Stimulated activated CD8-positive, alpha-beta memory T cell treated with anti-CD3 and anti-CD28 coated beads, Interleukin-4, amount 100 ng/mL, for 1 hour (primary cell): ENCODE data around the gene HDAC4.

ENCODE experiments used
- DNase-seq, 2 donors: peaks; one replicate each; pipeline ENCODE4 v3.0.0-alpha.2; 2020; ENCODE audit warnings: low read depth in 2 of 2, low spot score in 1 of 2

Gene HDAC4

DNA sequence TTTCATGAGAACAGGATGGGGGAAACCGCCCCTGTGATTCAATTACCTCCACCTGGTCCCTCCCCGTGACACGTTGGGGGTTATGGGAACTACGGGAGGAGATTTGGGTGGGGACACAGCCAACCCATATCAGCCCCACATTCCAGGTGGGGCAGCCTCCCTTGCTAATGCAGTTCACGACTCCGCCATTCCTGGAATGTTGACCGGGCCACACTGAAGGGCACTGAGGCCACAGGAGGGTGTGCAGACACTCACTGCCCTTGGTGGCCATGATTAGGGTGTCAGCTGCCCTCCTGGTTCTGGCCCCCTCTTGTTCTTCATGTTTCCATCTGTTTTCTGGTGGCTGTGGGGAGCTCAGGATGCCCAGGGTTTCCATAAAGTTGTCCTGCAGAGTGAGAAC is 376.6 kb downstream of the HDAC4 start:
- DNase-seq, result no peak

- DNase-seq, result no peak
Measured at GRCh38 chr2:239022437-239023260, 378.2 kb downstream of the HDAC4 start.

DNA sequence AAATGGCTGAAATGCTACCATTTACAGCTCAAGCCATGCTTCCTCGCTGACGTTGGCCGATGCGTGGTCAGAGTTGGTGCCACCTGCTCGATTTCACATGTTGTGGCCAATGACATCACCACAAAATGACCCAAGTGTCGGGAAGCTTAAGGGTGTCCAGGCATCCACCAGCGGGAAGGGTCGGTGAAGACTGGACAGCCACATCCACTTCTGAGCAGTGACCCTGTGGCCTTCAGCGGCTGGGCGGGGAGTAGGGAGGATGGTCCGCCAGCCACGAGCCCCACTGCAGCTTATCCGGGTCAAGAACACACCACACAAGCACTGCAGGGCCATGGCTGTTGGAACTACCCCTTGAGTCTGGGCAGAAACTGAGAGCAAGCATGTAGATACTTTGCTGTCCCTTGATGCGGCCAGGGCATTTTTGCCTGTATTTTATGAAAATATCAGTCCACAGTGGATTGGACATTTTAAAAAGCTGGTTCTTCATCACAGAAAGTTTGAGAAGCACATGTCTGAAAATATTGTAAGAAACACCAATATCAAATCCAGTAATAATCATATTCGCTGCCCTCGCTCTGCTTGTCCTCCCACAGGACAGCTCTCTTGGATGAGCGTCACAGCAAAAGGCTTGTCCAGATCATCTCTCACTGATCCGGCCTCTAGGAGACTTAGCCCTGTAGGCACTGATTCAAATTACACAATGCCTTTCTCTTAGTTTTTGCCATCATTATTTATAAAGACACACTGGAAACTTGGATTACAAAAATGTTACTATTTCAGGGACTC is 379.0 kb downstream of the HDAC4 start:
- no peak for DNase-seq

DNA sequence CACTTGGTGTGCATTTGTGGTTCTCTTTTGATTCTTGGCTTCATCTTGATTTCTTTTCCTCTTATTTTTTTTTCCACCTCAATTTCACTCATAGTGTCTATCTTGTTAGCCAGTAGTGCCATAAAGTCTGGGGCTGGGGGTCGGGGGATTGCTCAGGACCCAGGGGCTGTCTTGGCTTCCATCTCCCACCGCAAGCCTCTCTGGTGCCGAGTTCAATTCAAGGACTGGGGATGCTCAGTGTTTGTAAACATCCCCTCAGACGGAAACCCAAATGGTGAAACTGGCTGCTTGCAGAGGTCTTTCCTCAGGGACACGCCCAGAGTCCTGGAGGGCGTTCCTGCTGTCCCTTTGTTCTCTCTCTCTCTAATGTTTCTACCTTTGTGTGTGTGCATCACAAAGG is 379.6 kb downstream of the HDAC4 start:
- no peak for DNase-seq

GRCh38 chr2:239020541-239021041 is 380.2 kb downstream of the HDAC4 start:
- DNase-seq, result no peak

DNA sequence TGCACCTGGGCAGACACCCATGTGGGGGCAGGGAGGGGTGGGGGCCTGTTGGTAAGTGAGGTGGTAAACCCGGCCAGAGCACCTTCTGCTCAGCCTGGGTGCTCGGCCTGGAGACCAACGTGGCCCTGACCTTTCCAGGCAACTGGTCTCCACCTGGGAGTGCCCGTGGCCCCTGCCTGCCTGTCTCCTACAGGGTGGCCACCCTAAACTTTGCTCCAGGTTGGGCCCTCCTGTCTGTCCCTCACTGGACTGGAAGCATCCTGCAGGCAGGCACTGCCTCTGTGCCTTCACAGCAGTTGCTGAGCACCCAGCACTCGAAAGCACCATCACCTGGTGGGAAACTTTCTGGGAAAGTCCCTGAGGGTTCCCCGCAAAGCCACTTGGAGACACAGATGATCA is 381.6 kb downstream of the HDAC4 start:
- no peak for DNase-seq

DNA sequence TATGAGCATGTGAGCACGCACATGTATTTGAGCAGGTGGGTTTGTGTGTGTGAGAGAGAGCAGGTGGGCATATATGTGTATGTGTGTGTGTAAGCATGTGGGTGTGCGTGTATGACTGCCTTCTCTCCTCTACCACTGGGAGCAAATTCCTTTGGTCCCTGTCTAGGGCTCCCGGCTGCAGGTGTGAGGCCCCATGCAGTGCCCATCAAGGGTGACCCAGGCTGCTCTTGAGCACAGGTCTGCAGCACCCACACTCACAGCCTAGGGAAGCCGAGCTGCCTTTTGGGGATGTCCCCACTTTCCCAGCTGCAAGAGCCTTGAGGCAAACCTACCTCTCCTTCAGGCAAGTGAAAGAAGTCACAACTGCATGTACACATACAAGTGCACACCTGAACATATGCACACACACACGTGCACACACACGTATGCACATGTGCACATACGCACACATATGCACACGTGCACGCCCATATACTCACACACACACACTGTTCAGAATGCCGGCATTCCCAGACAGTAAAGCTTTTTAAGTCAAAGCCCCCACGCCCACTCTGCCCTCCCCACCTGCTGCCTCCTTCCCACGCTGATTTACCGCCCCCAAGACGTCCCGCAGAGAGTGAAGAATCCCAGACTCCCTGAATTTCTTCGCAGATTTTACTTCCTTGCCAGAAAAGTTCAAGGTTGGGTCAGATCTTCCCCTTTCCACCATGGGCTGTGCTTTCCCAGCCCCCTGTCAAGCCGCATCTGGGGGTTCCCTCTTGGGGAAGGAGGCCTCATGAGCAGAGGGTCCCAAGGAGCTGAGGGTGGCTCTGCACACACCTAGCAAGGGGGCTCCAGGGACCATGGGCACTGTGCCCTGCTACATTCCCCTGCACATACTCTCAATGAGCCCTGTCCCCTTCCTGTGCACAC is 382.3 kb downstream of the HDAC4 start:
- DNase-seq, result no peak

- DNase-seq, result no peak
Measured at GRCh38 chr2:239017491-239018098, 383.2 kb downstream of the HDAC4 start.

- DNase-seq, result no peak
Measured at GRCh38 chr2:239015901-239016675, 384.7 kb downstream of the HDAC4 start.

- no peak for DNase-seq
Measured at GRCh38 chr2:239015218-239015900, 385.5 kb downstream of the HDAC4 start.

DNA sequence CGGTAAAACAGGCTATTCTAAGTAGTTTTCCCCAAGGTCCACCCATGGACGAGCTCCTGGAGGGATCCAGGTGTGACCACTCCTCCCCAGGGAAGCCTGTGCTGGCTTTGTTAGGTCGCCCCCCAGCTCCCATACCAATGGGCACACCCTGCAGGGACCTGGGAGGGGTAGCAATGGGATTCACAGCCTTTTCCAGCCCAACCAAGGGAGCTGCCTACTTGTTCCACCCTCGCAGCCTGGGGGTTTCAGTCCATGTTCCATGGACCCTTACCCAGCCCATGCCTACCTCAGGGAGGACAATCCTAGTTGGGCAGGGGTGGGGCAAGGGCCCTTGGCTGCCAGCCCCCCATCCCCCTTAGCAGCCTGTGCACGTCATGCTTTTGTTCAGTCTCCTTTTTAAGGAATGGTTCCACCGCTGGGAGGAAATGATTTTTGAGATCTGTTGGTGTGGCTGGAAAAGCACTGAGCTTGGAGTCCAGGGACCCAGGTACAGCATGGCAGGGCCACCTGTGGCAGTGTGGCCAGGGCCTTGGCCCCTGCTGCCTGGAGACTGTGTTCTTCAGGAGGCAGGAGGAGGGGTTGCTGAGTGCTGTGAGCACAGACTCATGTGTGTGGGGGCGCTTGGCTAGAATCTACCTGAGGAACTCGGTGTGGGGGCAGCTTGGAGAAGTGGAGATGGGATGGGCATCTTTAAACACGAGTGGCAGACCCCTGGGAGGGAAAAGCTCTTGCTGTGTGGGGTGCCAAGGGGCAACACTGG is 386.2 kb downstream of the HDAC4 start:
- DNase-seq, result no peak

DNA sequence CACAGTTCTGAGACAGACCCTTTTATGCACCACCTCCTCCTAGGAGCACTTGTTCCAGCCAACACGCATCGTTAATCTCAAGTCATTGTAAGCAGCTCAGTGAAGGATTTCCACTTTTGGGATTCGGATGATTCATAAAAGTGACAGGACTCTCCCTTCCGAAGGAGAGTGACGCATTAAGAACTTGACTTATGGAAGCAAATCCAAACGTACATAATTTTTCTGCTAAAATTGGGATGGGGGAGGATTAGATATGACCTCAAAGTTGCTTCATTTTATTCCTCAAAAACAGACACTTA is 387.2 kb downstream of the HDAC4 start:
- DNase-seq, result no peak

GRCh38 chr2:239012936-239013677 is 387.7 kb downstream of the HDAC4 start:
- no peak for DNase-seq

- no peak for DNase-seq
Measured at GRCh38 chr2:239012228-239012627, 388.6 kb downstream of the HDAC4 start.

GRCh38 chr2:239009589-239009961 is 391.2 kb downstream of the HDAC4 start:
- DNase-seq, result no peak

DNA sequence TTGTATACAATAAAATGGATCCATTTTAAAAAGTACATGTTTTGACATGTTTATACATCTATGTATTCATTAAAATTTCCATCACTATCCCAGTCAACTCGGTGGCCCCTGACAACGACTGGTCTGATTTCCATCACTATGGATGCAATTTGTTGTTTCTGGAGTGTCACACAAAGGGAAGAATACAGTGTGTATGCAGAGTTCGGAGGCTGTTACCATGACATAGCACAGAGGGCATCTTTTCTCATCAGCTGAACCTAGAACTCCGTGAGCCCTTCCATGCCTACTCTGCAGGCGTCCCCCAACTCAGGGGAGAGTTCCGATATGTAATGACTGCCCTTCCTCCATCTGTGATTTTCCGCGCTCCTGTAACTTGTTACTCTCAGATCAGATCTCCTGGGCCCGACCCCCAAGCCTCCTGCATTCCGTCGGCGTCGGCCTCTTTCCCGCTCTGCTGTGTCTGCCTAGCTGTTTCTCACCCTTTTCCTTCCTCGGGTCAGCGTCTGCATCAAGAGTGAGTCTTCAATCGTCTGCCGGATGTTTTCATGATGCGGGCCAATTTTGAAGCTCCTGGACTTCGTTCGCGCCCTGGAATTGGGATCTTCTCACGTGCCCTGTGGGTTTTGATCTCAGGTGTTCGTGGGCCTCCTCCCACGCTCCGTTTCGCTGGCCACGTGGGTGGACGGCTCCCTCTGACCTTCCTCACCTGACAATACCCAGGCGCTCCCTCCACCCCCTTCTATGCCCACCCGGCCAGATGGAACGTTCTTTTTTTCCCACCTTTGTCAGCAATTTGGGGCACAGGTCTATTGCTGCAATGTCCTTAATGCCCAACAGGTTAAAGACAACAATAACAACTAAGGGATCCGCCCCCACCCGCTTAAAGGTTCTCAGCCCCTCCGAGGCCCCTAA is 391.9 kb downstream of the HDAC4 start:
- no peak for DNase-seq

- no peak for DNase-seq
Measured at GRCh38 chr2:239008004-239008403, 392.8 kb downstream of the HDAC4 start.
